GM23338 (cell line): ENCODE measurements around the gene TM9SF4. TPM values are rescaled to one million over a fixed set of nuclear protein-coding genes. Genes with fewer than 3 reads are reported as not detected.

Source experiments
- ATAC-seq: fragments of 200-7000 bp; cut with Tn5 transposase; 3 replicates; pipeline ENCODE4 v1.9.1; 2020
- DNase-seq: peaks from one replicate; pipeline ENCODE4 v3.0.0-alpha.2; 2015; ENCODE audit warnings: low spot score
- H2AFZ ChIP-seq: fragments of 200-600 bp; sonication (generic); 2 replicates; pipeline ENCODE4 v1.8.0; 2016; ENCODE audit warnings: antibody characterized with exemption, mild to moderate bottlenecking, moderate library complexity
- H3F3A ChIP-seq: fragments of 200-600 bp; sonication (generic); replicated peaks from 2 replicates; pipeline ENCODE4 v1.8.0; 2017; ENCODE audit warnings: antibody characterized with exemption, mixed run types, low read depth
- H3K27ac ChIP-seq: fragments of 200-600 bp; sonication (generic); 2 replicates; pipeline ENCODE4 v1.6.1; 2016; ENCODE audit warnings: low read depth
- H3K27me3 ChIP-seq: fragments of 200-600 bp; sonication (generic); 2 replicates; pipeline ENCODE4 v1.8.0; 2016; ENCODE audit warnings: mild to moderate bottlenecking, mixed run types, moderate library complexity; ENCODE audit not compliant: insufficient read depth
- H3K36me3 ChIP-seq: fragments of 200-600 bp; sonication (generic); 2 replicates; pipeline ENCODE4 v1.8.0; 2016; ENCODE audit warnings: mild to moderate bottlenecking; ENCODE audit not compliant: insufficient read depth
- H3K4me1 ChIP-seq: fragments of 200-600 bp; sonication (generic); 2 replicates; pipeline ENCODE4 v1.8.0; 2016; ENCODE audit warnings: mild to moderate bottlenecking, moderate library complexity; ENCODE audit not compliant: insufficient read depth
- H3K4me2 ChIP-seq: fragments of 200-600 bp; sonication (generic); 2 replicates; pipeline ENCODE4 v1.7.1; 2017; ENCODE audit warnings: mixed run types
- H3K4me3 ChIP-seq: fragments of 200-600 bp; sonication (generic); 2 replicates; pipeline ENCODE4 v1.6.1; 2016; ENCODE audit warnings: mixed run types
- H3K79me2 ChIP-seq: fragments of 200-600 bp; sonication (generic); replicated peaks from 2 replicates; pipeline ENCODE4 v1.8.0; 2017; ENCODE audit warnings: mild to moderate bottlenecking; ENCODE audit not compliant: insufficient read depth
- H3K9me2 ChIP-seq: fragments of 200-600 bp; sonication (generic); 2 replicates; pipeline ENCODE4 v1.8.0; 2017; ENCODE audit not compliant: insufficient read depth
- H4K20me1 ChIP-seq: fragments of 200-600 bp; sonication (generic); replicated peaks from 2 replicates; pipeline ENCODE4 v1.8.0; 2017; ENCODE audit warnings: mild to moderate bottlenecking; ENCODE audit not compliant: insufficient read depth
- H3K27ac Mint-ChIP-seq: 2 replicates; pipeline ENCODE4 v1.8.0; 2020; ENCODE audit warnings: inconsistent platforms, mild to moderate bottlenecking, moderate library complexity, mixed read lengths
- H3K27me3 Mint-ChIP-seq: 3 replicates; pipeline ENCODE4 v1.8.0; 2022; ENCODE audit warnings: low read depth, mild to moderate bottlenecking, moderate library complexity, mixed read lengths, inconsistent platforms; ENCODE audit not compliant: insufficient read depth, poor library complexity
- H3K36me3 Mint-ChIP-seq: 3 replicates; pipeline ENCODE4 v1.8.0; 2021; ENCODE audit warnings: low read depth, mild to moderate bottlenecking, inconsistent platforms, moderate library complexity, mixed read lengths
- H3K4me1 Mint-ChIP-seq: 3 replicates; pipeline ENCODE4 v1.8.0; 2020; ENCODE audit warnings: mild to moderate bottlenecking, inconsistent platforms, mixed read lengths
- H3K4me3 Mint-ChIP-seq: 3 replicates; pipeline ENCODE4 v1.8.0; 2021; ENCODE audit warnings: moderate library complexity, mild to moderate bottlenecking, inconsistent platforms, mixed read lengths
- H3K9me3 Mint-ChIP-seq: 3 replicates; pipeline ENCODE4 v1.8.0; 2020; ENCODE audit warnings: moderate library complexity, mild to moderate bottlenecking, inconsistent platforms, mixed read lengths
- CREB1 ChIP-seq: fragments of 250-450 bp; sonication (Bioruptor Pico); IDR thresholded peaks from 2 replicates; pipeline ENCODE4 v1.5.0; 2020; ENCODE audit warnings: low read depth, mild to moderate bottlenecking, moderate library complexity
- CTCF ChIP-seq, 2 experiments: fragments of 200-600 bp in 1 of 2; sonication (generic) in 1 of 2; conservative IDR thresholded peaks; 2 replicates each; pipeline versions ENCODE4 v1.5.1 to v1.6.1; 2016 to 2017; ENCODE audit warnings: antibody characterized with exemption in 2 of 2, low read depth in 2 of 2, mild to moderate bottlenecking in 2 of 2, moderate library complexity in 1 of 2
- EZH2 ChIP-seq: fragments of 200-600 bp; sonication (generic); IDR thresholded peaks from one replicate; pipeline ENCODE4 v1.8.0; 2017; ENCODE audit warnings: antibody characterized with exemption, mild to moderate bottlenecking, low read depth; ENCODE audit not compliant: unreplicated experiment
- EZH2phosphoT487 ChIP-seq: fragments of 200-600 bp; sonication (generic); IDR thresholded peaks from one replicate; pipeline ENCODE4 v1.8.1; 2018; ENCODE audit warnings: antibody characterized with exemption; ENCODE audit not compliant: unreplicated experiment
- JUNB ChIP-seq: IDR thresholded peaks from one replicate; pipeline ENCODE4 v1.6.1; 2016; ENCODE audit warnings: antibody characterized with exemption; ENCODE audit not compliant: unreplicated experiment
- NANOG ChIP-seq: IDR thresholded peaks from 2 replicates; pipeline ENCODE4 v1.6.1; 2016; ENCODE audit warnings: antibody characterized with exemption, borderline replicate concordance
- POLR2AphosphoS5 ChIP-seq: IDR thresholded peaks from 2 replicates; pipeline ENCODE4 v1.6.1; 2016; ENCODE audit warnings: antibody characterized with exemption, low read depth
- STAT1 ChIP-seq: IDR thresholded peaks from one replicate; pipeline ENCODE4 v1.6.1; 2016; ENCODE audit warnings: antibody characterized with exemption; ENCODE audit not compliant: unreplicated experiment
- ZNF114 ChIP-seq: fragments of 250-450 bp; sonication (Bioruptor Pico); IDR thresholded peaks from 2 replicates; pipeline ENCODE4 v1.5.0; 2020; ENCODE audit warnings: mild to moderate bottlenecking, moderate library complexity
- ZNF331 ChIP-seq: fragments of 250-450 bp; sonication (Bioruptor Pico); IDR thresholded peaks from 2 replicates; pipeline ENCODE4 v1.5.0; 2020; ENCODE audit warnings: low read depth, mild to moderate bottlenecking, moderate library complexity
- polyA plus RNA-seq: library from polyadenylated mRNA; unstranded; fragments of >200 nt; fragmentation: Nextera tagmentation; extraction: Ambion mirVana; gene quantifications from 2 replicates; pipeline ENCODE4 v1.2.1, GENCODE V29; 2016
- total RNA-seq: library from RNA; depleted of rRNA; stranded (reverse); fragments of >200 nt; shearing (Covaris generic); gene quantifications from 2 replicates; pipeline ENCODE4 v1.2.3, GENCODE V29; 2014
- TF ChIP-seq, protein P1 (sequence below): fragments of 250-450 bp; sonication (Bioruptor Pico); IDR thresholded peaks from 2 replicates; pipeline ENCODE4 v1.5.0; 2020; ENCODE audit warnings: mild to moderate bottlenecking, moderate library complexity
- TF ChIP-seq, protein P2 (sequence below): IDR thresholded peaks from one replicate; pipeline ENCODE4 v1.6.1; 2018; ENCODE audit warnings: antibody characterized with exemption; ENCODE audit not compliant: unreplicated experiment
- TF ChIP-seq, protein P3 (sequence below): IDR thresholded peaks from 2 replicates; pipeline ENCODE4 v1.6.1; 2016; ENCODE audit warnings: antibody characterized with exemption

TM9SF4 gene
- total and polyA plus RNA-seq, 2 experiments from 2014 or later = 20.4 to 52.6 TPM

- Histone ChIP-seq H3K4me1 (peaks cover 11% of the 10 kb centered on the region), H3K4me3 (peak overlapping the region; percentile 71), H3K27ac (no peak overlapping the region), H3K79me2 (peaks cover 38% of the 10 kb centered on the region), H3K36me3 (no peaks in the 10 kb centered on the region), H2AFZ (peak overlapping the region; percentile 9), H3K4me2 (0 out of 2 replicates have a peak overlapping the region, but pooled peaks have one; percentile 84), H4K20me1 (peaks cover 8% of the 10 kb centered on the region), H3F3A (no peaks in the 10 kb centered on the region; the same call in 1 of the 2 replicates), H3K9me2 (peaks cover 4% of the 10 kb centered on the region; the same call in 1 of the 2 replicates), H3K27me3 (no peaks in the 10 kb centered on the region)
- ATAC-seq = no peak
- Mint-ChIP-seq H3K27me3 (peaks cover 4% of the 10 kb centered on the region), H3K4me1 (peaks cover 8% of the 10 kb centered on the region; the same call in 2 of the 3 replicates), H3K36me3 (0 out of 3 replicates have a peak, but pooled peaks cover 3% of the 10 kb centered on the region), H3K27ac (no peak overlapping the region; the same call in 1 of the 2 replicates), H3K4me3 (peak overlapping the region; percentile 97; the same call in 2 of the 3 replicates), H3K9me3 (no peaks in the 10 kb centered on the region)
- TF ChIP-seq ZNF331 (CRISPR knock-in tag) = no peak
- no peak for TF ChIP-seq JUNB
- TF ChIP-seq EZH2 = no peak
- TF ChIP-seq NANOG = no peak
- no peak for TF ChIP-seq EZH2phosphoT487
- TF ChIP-seq CREB1 = no peak
- no peak for TF ChIP-seq CTCF (conservative IDR thresholded peaks at IDR 0.05; ENCODE audit: low read depth in 2 of 2)
- TF ChIP-seq, protein P1, sequence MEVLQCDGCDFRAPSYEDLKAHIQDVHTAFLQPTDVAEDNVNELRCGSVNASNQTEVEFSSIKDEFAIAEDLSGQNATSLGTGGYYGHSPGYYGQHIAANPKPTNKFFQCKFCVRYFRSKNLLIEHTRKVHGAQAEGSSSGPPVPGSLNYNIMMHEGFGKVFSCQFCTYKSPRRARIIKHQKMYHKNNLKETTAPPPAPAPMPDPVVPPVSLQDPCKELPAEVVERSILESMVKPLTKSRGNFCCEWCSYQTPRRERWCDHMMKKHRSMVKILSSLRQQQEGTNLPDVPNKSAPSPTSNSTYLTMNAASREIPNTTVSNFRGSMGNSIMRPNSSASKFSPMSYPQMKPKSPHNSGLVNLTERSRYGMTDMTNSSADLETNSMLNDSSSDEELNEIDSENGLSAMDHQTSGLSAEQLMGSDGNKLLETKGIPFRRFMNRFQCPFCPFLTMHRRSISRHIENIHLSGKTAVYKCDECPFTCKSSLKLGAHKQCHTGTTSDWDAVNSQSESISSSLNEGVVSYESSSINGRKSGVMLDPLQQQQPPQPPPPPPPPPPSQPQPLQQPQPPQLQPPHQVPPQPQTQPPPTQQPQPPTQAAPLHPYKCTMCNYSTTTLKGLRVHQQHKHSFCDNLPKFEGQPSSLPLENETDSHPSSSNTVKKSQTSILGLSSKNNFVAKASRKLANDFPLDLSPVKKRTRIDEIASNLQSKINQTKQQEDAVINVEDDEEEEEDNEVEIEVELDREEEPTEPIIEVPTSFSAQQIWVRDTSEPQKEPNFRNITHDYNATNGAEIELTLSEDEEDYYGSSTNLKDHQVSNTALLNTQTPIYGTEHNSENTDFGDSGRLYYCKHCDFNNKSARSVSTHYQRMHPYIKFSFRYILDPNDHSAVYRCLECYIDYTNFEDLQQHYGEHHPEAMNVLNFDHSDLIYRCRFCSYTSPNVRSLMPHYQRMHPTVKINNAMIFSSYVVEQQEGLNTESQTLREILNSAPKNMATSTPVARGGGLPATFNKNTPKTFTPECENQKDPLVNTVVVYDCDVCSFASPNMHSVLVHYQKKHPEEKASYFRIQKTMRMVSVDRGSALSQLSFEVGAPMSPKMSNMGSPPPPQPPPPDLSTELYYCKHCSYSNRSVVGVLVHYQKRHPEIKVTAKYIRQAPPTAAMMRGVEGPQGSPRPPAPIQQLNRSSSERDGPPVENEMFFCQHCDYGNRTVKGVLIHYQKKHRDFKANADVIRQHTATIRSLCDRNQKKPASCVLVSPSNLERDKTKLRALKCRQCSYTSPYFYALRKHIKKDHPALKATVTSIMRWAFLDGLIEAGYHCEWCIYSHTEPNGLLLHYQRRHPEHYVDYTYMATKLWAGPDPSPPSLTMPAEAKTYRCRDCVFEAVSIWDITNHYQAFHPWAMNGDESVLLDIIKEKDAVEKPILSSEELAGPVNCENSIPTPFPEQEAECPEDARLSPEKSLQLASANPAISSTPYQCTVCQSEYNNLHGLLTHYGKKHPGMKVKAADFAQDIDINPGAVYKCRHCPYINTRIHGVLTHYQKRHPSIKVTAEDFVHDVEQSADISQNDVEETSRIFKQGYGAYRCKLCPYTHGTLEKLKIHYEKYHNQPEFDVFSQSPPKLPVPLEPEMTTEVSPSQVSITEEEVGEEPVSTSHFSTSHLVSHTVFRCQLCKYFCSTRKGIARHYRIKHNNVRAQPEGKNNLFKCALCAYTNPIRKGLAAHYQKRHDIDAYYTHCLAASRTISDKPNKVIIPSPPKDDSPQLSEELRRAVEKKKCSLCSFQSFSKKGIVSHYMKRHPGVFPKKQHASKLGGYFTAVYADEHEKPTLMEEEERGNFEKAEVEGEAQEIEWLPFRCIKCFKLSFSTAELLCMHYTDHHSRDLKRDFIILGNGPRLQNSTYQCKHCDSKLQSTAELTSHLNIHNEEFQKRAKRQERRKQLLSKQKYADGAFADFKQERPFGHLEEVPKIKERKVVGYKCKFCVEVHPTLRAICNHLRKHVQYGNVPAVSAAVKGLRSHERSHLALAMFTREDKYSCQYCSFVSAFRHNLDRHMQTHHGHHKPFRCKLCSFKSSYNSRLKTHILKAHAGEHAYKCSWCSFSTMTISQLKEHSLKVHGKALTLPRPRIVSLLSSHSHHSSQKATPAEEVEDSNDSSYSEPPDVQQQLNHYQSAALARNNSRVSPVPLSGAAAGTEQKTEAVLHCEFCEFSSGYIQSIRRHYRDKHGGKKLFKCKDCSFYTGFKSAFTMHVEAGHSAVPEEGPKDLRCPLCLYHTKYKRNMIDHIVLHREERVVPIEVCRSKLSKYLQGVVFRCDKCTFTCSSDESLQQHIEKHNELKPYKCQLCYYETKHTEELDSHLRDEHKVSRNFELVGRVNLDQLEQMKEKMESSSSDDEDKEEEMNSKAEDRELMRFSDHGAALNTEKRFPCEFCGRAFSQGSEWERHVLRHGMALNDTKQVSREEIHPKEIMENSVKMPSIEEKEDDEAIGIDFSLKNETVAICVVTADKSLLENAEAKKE (CRISPR knock-in tag) = no peak
- no peak for TF ChIP-seq POLR2AphosphoS5
- TF ChIP-seq, protein P2, sequence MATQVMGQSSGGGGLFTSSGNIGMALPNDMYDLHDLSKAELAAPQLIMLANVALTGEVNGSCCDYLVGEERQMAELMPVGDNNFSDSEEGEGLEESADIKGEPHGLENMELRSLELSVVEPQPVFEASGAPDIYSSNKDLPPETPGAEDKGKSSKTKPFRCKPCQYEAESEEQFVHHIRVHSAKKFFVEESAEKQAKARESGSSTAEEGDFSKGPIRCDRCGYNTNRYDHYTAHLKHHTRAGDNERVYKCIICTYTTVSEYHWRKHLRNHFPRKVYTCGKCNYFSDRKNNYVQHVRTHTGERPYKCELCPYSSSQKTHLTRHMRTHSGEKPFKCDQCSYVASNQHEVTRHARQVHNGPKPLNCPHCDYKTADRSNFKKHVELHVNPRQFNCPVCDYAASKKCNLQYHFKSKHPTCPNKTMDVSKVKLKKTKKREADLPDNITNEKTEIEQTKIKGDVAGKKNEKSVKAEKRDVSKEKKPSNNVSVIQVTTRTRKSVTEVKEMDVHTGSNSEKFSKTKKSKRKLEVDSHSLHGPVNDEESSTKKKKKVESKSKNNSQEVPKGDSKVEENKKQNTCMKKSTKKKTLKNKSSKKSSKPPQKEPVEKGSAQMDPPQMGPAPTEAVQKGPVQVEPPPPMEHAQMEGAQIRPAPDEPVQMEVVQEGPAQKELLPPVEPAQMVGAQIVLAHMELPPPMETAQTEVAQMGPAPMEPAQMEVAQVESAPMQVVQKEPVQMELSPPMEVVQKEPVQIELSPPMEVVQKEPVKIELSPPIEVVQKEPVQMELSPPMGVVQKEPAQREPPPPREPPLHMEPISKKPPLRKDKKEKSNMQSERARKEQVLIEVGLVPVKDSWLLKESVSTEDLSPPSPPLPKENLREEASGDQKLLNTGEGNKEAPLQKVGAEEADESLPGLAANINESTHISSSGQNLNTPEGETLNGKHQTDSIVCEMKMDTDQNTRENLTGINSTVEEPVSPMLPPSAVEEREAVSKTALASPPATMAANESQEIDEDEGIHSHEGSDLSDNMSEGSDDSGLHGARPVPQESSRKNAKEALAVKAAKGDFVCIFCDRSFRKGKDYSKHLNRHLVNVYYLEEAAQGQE = no peak
- TF ChIP-seq STAT1 = no peak
- no peak for TF ChIP-seq ZNF114 (CRISPR knock-in tag)
- TF ChIP-seq, protein P3, sequence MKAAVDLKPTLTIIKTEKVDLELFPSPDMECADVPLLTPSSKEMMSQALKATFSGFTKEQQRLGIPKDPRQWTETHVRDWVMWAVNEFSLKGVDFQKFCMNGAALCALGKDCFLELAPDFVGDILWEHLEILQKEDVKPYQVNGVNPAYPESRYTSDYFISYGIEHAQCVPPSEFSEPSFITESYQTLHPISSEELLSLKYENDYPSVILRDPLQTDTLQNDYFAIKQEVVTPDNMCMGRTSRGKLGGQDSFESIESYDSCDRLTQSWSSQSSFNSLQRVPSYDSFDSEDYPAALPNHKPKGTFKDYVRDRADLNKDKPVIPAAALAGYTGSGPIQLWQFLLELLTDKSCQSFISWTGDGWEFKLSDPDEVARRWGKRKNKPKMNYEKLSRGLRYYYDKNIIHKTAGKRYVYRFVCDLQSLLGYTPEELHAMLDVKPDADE = no peak
- no peak for DNase-seq
These were observed 611 bp upstream of the TM9SF4 start for GRCh38 chr20:32108814-32109391.
